ENCODE results near the gene TNIP2. TPM values are rescaled to one million over a fixed set of nuclear protein-coding genes. Genes with fewer than 3 reads are reported as not detected.

TNIP2 gene
- total RNA-seq, 2 experiments from 2014 or later, result 26.2 to 32.1 TPM

- no peak overlapping the region for H3K4me2 ChIP-seq (ENCODE audit: low read length)
- BruUV-seq (replicated peaks), result no TSS peak
- no peaks in the 10 kb centered on the region for H3K9me2 ChIP-seq (ENCODE audit: insufficient read depth, low read length)
- H2AFZ ChIP-seq (ENCODE audit: low read length), result no peak overlapping the region
- no peaks in the 10 kb centered on the region for H3K4me1 ChIP-seq (ENCODE audit: insufficient read depth, low read length, poor library complexity, severe bottlenecking)
- ChIA-PET POLR2A (interaction anchor here (0.6 to 0.7 kb wide), 2 partner anchors 585 to 1153 kb away, joined by 3 to 5 read pairs; no protein-coding TSS in a partner anchor), CTCF (ENCODE audit: unreplicated experiment) (no interaction called here)
- intact Hi-C loops (cut with micrococcal nuclease; ENCODE audit: unreplicated experiment), result no loop called here
- no peaks in the 10 kb centered on the region for H3K79me2 ChIP-seq (ENCODE audit: insufficient read depth, low read depth, low read length)
- H4K20me1 ChIP-seq (ENCODE audit: insufficient read depth, low read length), result no peaks in the 10 kb centered on the region
- DNase-seq (ENCODE audit: low spot score), result no peak
- H3K9me3 ChIP-seq (ENCODE audit: low read length), result no peaks in the 10 kb centered on the region
- no peak overlapping the region for H3K4me3 ChIP-seq (ENCODE audit: low read depth, low read length, poor library complexity, severe bottlenecking)
- H3K36me3 ChIP-seq (ENCODE audit: insufficient read depth, low read length), result peaks cover 14% of the 10 kb centered on the region
- H3K27ac ChIP-seq (ENCODE audit: low read depth, low read length, poor library complexity, severe bottlenecking), result no peak overlapping the region
- no peak for TF ChIP-seq EZH2phosphoT487 (IDR thresholded peaks at IDR 0.05; ENCODE audit: borderline replicate concordance, low read depth, low read length)
- no peak for TF ChIP-seq CTCF (conservative IDR thresholded peaks at IDR 0.05; ENCODE audit: low read length)
Measured at GRCh38 chr4:2725380-2725779, 30.8 kb downstream of the TNIP2 start.

GRCh38 chr4:2723751-2724150, 32.4 kb downstream of the TNIP2 start:
- H3K9me3 ChIP-seq (ENCODE audit: low read length), result no peaks in the 10 kb centered on the region
- no peaks in the 10 kb centered on the region for H3K79me2 ChIP-seq (ENCODE audit: insufficient read depth, low read depth, low read length)
- no peaks in the 10 kb centered on the region for H3K9me2 ChIP-seq (ENCODE audit: insufficient read depth, low read length)
- no peak overlapping the region for H3K27ac ChIP-seq (ENCODE audit: low read depth, low read length, poor library complexity, severe bottlenecking)
- no peak for TF ChIP-seq CTCF (conservative IDR thresholded peaks at IDR 0.05; ENCODE audit: low read length)
- no peak for TF ChIP-seq EZH2phosphoT487 (IDR thresholded peaks at IDR 0.05; ENCODE audit: borderline replicate concordance, low read depth, low read length)
- no peaks in the 10 kb centered on the region for H4K20me1 ChIP-seq (ENCODE audit: insufficient read depth, low read length)
- CTCF ChIA-PET (ENCODE audit: unreplicated experiment), result interaction anchor here (0.6 kb wide), 1 partner anchor 19 kb away, joined by 3 read pairs; no protein-coding TSS in a partner anchor
- no peaks in the 10 kb centered on the region for H3K4me1 ChIP-seq (ENCODE audit: insufficient read depth, low read length, poor library complexity, severe bottlenecking)
- H3K4me3 ChIP-seq (ENCODE audit: low read depth, low read length, poor library complexity, severe bottlenecking), result no peak overlapping the region
- peaks cover 19% of the 10 kb centered on the region for H3K36me3 ChIP-seq (ENCODE audit: insufficient read depth, low read length)
- no TSS peak for BruUV-seq (replicated peaks)
- no peak for DNase-seq (ENCODE audit: low spot score)
- POLR2A ChIA-PET, result interaction anchor here (0.5 to 0.7 kb wide), 3 partner anchors 20 to 146 kb away, joined by 3 to 5 read pairs (median 4); no protein-coding TSS in a partner anchor
- H3K4me2 ChIP-seq (ENCODE audit: low read length), result no peak overlapping the region
- intact Hi-C loops (cut with micrococcal nuclease; ENCODE audit: unreplicated experiment), result no loop called here
- H2AFZ ChIP-seq (ENCODE audit: low read length), result no peak overlapping the region

GRCh38 chr4:2722033-2722432, 34.1 kb downstream of the TNIP2 start:
- no TSS peak for BruUV-seq (replicated peaks)
- POLR2A ChIA-PET, result no interaction called here

More at GRCh38 chr4:2722033-2722432, 34.1 kb downstream of the TNIP2 start:
- TF ChIP-seq EZH2phosphoT487 (IDR thresholded peaks at IDR 0.05; ENCODE audit: borderline replicate concordance, low read depth, low read length) (no peak), CTCF (conservative IDR thresholded peaks at IDR 0.05; ENCODE audit: low read length) (no peak)
- intact Hi-C loops (cut with micrococcal nuclease; ENCODE audit: unreplicated experiment), result no loop called here
- no peaks in the 10 kb centered on the region for H4K20me1 ChIP-seq (ENCODE audit: insufficient read depth, low read length)
- H3K36me3 ChIP-seq (ENCODE audit: insufficient read depth, low read length), result peaks cover 37% of the 10 kb centered on the region
- no peak overlapping the region for H3K27ac ChIP-seq (ENCODE audit: low read depth, low read length, poor library complexity, severe bottlenecking)
- no peaks in the 10 kb centered on the region for H3K79me2 ChIP-seq (ENCODE audit: insufficient read depth, low read depth, low read length)
- no peaks in the 10 kb centered on the region for H3K4me1 ChIP-seq (ENCODE audit: insufficient read depth, low read length, poor library complexity, severe bottlenecking)
- H3K9me2 ChIP-seq (ENCODE audit: insufficient read depth, low read length), result no peaks in the 10 kb centered on the region
- no peak overlapping the region for H3K4me2 ChIP-seq (ENCODE audit: low read length)
- CTCF ChIA-PET (ENCODE audit: unreplicated experiment), result no interaction called here
- H3K4me3 ChIP-seq (ENCODE audit: low read depth, low read length, poor library complexity, severe bottlenecking), result no peak overlapping the region
- H3K9me3 ChIP-seq (ENCODE audit: low read length), result no peaks in the 10 kb centered on the region
- H2AFZ ChIP-seq (ENCODE audit: low read length), result no peak overlapping the region
- no peak for DNase-seq (ENCODE audit: low spot score)
